CD14-positive monocyte (primary cell): Measurements from ENCODE around the gene NAPB. TPM values are rescaled to one million over a fixed set of nuclear protein-coding genes. Genes with fewer than 3 reads are reported as not detected.

Source experiments
- DNase-seq, 3 donors: peaks; one replicate each; pipeline ENCODE4 v3.0.0-alpha.2; 2011 to 2022
- H2AFZ ChIP-seq: 2 replicates; pipeline ENCODE4 v1.6.0; 2012; ENCODE audit warnings: mild to moderate bottlenecking, low read depth, low read length, inconsistent platforms; ENCODE audit not compliant: insufficient read depth, poor library complexity, severe bottlenecking
- H3K27ac ChIP-seq, 2 donors: 1 replicate in 1 of 2; 2 replicates in 1 of 2; pipeline ENCODE4 v1.5.1; 2012 to 2013; ENCODE audit warnings: low read length in 2 of 2, control low read depth in 1 of 2, inconsistent platforms in 1 of 2, low read depth in 1 of 2, mild to moderate bottlenecking in 1 of 2
- H3K27me3 ChIP-seq, 2 donors: one replicate each; pipeline versions ENCODE4 v1.6.0 to v1.6.1; 2011 to 2013; ENCODE audit warnings: low read length in 2 of 2; ENCODE audit not compliant: control insufficient read depth in 2 of 2, insufficient read depth in 2 of 2
- H3K36me3 ChIP-seq, 2 donors: replicated peaks in 1 of 2; 1 replicate in 1 of 2; 2 replicates in 1 of 2; pipeline versions ENCODE4 v1.5.1 to v1.6.1; 2012 to 2013; ENCODE audit warnings: low read length in 2 of 2, control low read depth in 1 of 2, inconsistent platforms in 1 of 2, mild to moderate bottlenecking in 1 of 2; ENCODE audit not compliant: insufficient read depth in 2 of 2, control insufficient read depth in 1 of 2
- H3K4me1 ChIP-seq, 2 donors: 1 replicate in 1 of 2; 2 replicates in 1 of 2; pipeline versions ENCODE4 v1.5.1 to v1.6.1; 2012 to 2013; ENCODE audit warnings: low read length in 2 of 2, control low read depth in 1 of 2, inconsistent platforms in 1 of 2, mild to moderate bottlenecking in 1 of 2, moderate library complexity in 1 of 2; ENCODE audit not compliant: insufficient read depth in 2 of 2, control insufficient read depth in 1 of 2
- H3K4me2 ChIP-seq: replicated peaks from 2 replicates; pipeline ENCODE3; 2012; ENCODE audit warnings: low read length, moderate library complexity, mild to moderate bottlenecking; ENCODE audit not compliant: poor library complexity, severe bottlenecking; ENCODE audit errors: extremely low read depth
- H3K4me3 ChIP-seq, 3 experiments: fragments of 200-600 bp in 1 of 3; sonication (generic) in 1 of 3; replicated peaks in 1 of 3; 1 replicate in 2 of 3; 2 replicates in 1 of 3; pipeline ENCODE4 v1.5.1; 2011 to 2013; ENCODE audit warnings: low read length in 3 of 3, mild to moderate bottlenecking in 3 of 3, control low read depth in 2 of 3, low read depth in 2 of 3, inconsistent platforms in 1 of 3, moderate library complexity in 1 of 3
- H3K79me2 ChIP-seq: 2 replicates; pipeline ENCODE4 v1.6.0; 2012; ENCODE audit warnings: mild to moderate bottlenecking, control low read depth, inconsistent platforms, low read length, moderate library complexity; ENCODE audit not compliant: insufficient read depth
- H3K9ac ChIP-seq: 2 replicates; pipeline ENCODE4 v1.6.0; 2017; ENCODE audit warnings: low read length, mild to moderate bottlenecking; ENCODE audit not compliant: insufficient read depth, poor library complexity, severe bottlenecking
- H3K9me3 ChIP-seq, 2 donors: replicated peaks in 1 of 2; 1 replicate in 1 of 2; 2 replicates in 1 of 2; pipeline versions ENCODE4 v1.5.1 to v1.6.1; 2012 to 2013; ENCODE audit warnings: low read length in 2 of 2, control low read depth in 1 of 2; ENCODE audit not compliant: control insufficient read depth in 1 of 2, insufficient read depth in 1 of 2
- H4K20me1 ChIP-seq: 2 replicates; pipeline ENCODE4 v1.6.0; 2012; ENCODE audit warnings: mild to moderate bottlenecking, low read length, control low read depth, moderate library complexity; ENCODE audit not compliant: insufficient read depth
- H3K27ac Mint-ChIP-seq, 7 donors: one replicate each; pipeline ENCODE4 v1.8.0; 2020; ENCODE audit warnings: mild to moderate bottlenecking in 7 of 7, mixed read lengths in 7 of 7, moderate library complexity in 6 of 7, inconsistent platforms in 2 of 7
- H3K27me3 Mint-ChIP-seq, 3 donors: one replicate each; pipeline ENCODE4 v1.8.0; 2021 to 2022; ENCODE audit warnings: low read depth in 3 of 3, mild to moderate bottlenecking in 3 of 3, mixed read lengths in 3 of 3, moderate library complexity in 3 of 3, inconsistent platforms in 1 of 3
- H3K36me3 Mint-ChIP-seq, 2 donors: one replicate each; pipeline ENCODE4 v1.8.0; 2020; ENCODE audit warnings: mixed read lengths in 2 of 2, inconsistent platforms in 1 of 2, mild to moderate bottlenecking in 1 of 2
- H3K4me1 Mint-ChIP-seq: one replicate; pipeline ENCODE4 v1.8.0; 2020; ENCODE audit warnings: mild to moderate bottlenecking, mixed read lengths
- H3K4me3 Mint-ChIP-seq, 2 donors: one replicate each; pipeline ENCODE4 v1.8.0; 2020; ENCODE audit warnings: mild to moderate bottlenecking in 2 of 2, mixed read lengths in 2 of 2, moderate library complexity in 1 of 2
- H3K9me3 Mint-ChIP-seq, 7 donors: one replicate each; pipeline ENCODE4 v1.8.0; 2020 to 2022; ENCODE audit warnings: mixed read lengths in 7 of 7, mild to moderate bottlenecking in 6 of 7, moderate library complexity in 6 of 7, inconsistent platforms in 2 of 7
- WGBS: methylation state at CpG from one replicate; pipeline ENCODE4 v1.1.5; 2013; ENCODE audit warnings: missing lambda C conversion rate; ENCODE audit not compliant: insufficient coverage; 5-methylcytosine and 5-hydroxymethylcytosine counted together
- intact Hi-C, 2 donors: fragments of 100-400 bp; cut with micrococcal nuclease; formaldehyde crosslinking; loops; one replicate each; pipeline versions ENCODE4 v1.15.0 to v1.15.1; 2023
- polyA plus RNA-seq, 3 donors: library from polyadenylated mRNA; depleted of rRNA in 1 of 3; unstranded in 2 of 3; stranded (reverse) in 1 of 3; fragments of 300-500 nt in 2 of 3; fragments of >200 nt in 1 of 3; fragmentation: Illumina TruSeq in 2 of 3; gene quantifications; 1 replicate in 2 of 3; 2 replicates in 1 of 3; pipeline ENCODE4 v1.2.3, GENCODE V29; 2012 to 2021
- TF ChIP-seq, protein P1 (sequence below): fragments of 200-600 bp; IDR thresholded peaks from one replicate; pipeline ENCODE4 v1.8.0; 2022; ENCODE audit warnings: antibody characterized with exemption, mild to moderate bottlenecking

Gene NAPB
- polyA plus RNA-seq, 3 donors: 2.4 to 6.3 (median 2.6) TPM

DNA sequence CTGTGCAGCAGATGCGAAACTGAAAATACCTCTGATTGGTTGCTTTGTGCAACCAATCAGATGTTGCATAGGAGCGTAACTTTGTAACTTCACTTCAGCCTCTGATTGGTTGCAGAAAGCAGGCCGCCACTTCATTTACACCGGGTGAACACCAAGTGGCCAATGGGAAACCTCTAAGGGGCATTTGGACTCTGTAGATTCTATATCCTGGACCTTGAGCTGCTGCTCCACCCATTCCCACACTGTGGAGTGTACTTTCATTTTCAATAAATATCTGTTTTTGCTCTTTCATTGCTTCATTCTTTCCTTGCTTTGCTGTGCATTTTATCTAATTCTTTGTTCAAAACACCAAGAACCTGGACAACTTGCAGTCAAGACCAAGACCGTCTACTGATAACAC is 84.8 kb downstream of the NAPB start:
- DNase-seq: no peak
- no peaks in the 10 kb centered on the region for H3K36me3 Mint-ChIP-seq
- Histone ChIP-seq H4K20me1 (no peaks in the 10 kb centered on the region), H3K9me3 (no peaks in the 10 kb centered on the region), H3K27ac (no peak overlapping the region), H3K27me3 (no peaks in the 10 kb centered on the region), H3K4me3 (no peak overlapping the region), H3K4me1 (no peaks in the 10 kb centered on the region), H3K79me2 (no peaks in the 10 kb centered on the region), H3K9ac (no peak overlapping the region), H3K4me2 (no peak overlapping the region), H3K36me3 (no peaks in the 10 kb centered on the region), H2AFZ (no peak overlapping the region)
- intact Hi-C loops: no loop called here
- TF ChIP-seq, protein P1, sequence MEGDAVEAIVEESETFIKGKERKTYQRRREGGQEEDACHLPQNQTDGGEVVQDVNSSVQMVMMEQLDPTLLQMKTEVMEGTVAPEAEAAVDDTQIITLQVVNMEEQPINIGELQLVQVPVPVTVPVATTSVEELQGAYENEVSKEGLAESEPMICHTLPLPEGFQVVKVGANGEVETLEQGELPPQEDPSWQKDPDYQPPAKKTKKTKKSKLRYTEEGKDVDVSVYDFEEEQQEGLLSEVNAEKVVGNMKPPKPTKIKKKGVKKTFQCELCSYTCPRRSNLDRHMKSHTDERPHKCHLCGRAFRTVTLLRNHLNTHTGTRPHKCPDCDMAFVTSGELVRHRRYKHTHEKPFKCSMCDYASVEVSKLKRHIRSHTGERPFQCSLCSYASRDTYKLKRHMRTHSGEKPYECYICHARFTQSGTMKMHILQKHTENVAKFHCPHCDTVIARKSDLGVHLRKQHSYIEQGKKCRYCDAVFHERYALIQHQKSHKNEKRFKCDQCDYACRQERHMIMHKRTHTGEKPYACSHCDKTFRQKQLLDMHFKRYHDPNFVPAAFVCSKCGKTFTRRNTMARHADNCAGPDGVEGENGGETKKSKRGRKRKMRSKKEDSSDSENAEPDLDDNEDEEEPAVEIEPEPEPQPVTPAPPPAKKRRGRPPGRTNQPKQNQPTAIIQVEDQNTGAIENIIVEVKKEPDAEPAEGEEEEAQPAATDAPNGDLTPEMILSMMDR: no peak
- peaks cover 0 to 2% (median 0%) of the 10 kb centered on the region in 7 donors for H3K9me3 Mint-ChIP-seq
- no peak overlapping the region for H3K4me3 Mint-ChIP-seq
- peak overlapping the region in 1 of 7 donors; percentile 25 for H3K27ac Mint-ChIP-seq
- H3K4me1 Mint-ChIP-seq: peaks cover 17% of the 10 kb centered on the region
- 100% methylated on average over 5 of the region's 5 CpGs for WGBS
- peaks cover 0 to 6% (median 0%) of the 10 kb centered on the region in 3 donors for H3K27me3 Mint-ChIP-seq

DNA sequence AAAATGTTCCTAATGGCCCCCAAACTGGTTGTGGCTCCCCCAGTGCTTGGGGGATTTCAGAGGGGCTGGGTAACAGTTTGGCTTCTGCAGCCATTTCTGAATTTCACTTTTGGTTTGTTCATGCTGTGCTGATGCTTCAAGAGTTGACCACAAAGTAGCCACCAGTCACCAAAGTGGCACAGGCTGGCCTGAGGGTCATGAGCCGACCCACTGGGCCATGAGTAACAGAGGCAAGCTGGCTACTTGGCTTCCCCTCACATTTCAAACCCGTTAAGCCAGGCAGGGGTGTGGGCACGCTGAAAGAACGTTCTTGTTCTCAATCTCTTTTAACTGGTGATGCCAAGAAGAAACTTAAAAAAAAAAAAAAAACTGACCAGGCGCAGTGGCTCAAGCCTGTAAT is 85.8 kb downstream of the NAPB start:
- no peaks in the 10 kb centered on the region for H3K27me3 ChIP-seq
- no peak for DNase-seq
- 95% methylated on average over 2 of the region's 5 CpGs for WGBS
- no peaks in the 10 kb centered on the region for H3K36me3 ChIP-seq
- H3K27ac ChIP-seq: no peak overlapping the region
- no peak overlapping the region for H3K4me2 ChIP-seq
- H3K4me1 ChIP-seq: no peaks in the 10 kb centered on the region
- TF ChIP-seq, protein P1: no peak
- intact Hi-C loops: loop anchor here in 1 of 2 donors (2.0 kb wide), 1 partner anchor 13 kb away; no protein-coding TSS in a partner anchor
- no peak overlapping the region for H2AFZ ChIP-seq
- Mint-ChIP-seq H3K4me3 (no peak overlapping the region), H3K9me3 (peaks cover 0 to 4% (median 0%) of the 10 kb centered on the region in 7 donors), H3K27ac (no peak overlapping the region), H3K36me3 (no peaks in the 10 kb centered on the region), H3K27me3 (peaks cover 0 to 7% (median 0%) of the 10 kb centered on the region in 3 donors), H3K4me1 (peaks cover 17% of the 10 kb centered on the region)
- H3K9ac ChIP-seq: no peak overlapping the region
- no peaks in the 10 kb centered on the region for H3K9me3 ChIP-seq
- H3K79me2 ChIP-seq: no peaks in the 10 kb centered on the region
- H4K20me1 ChIP-seq: no peaks in the 10 kb centered on the region
- H3K4me3 ChIP-seq: no peak overlapping the region
